Activated CD8-positive, alpha-beta memory T cell treated with anti-CD3 and anti-CD28 coated beads, Interleukin-2, amount 50 U/mL, for 24 hours (primary cell): Measurements from ENCODE around the gene CSH2.
"Not testable (repeated sequence)": the region's sequence is repeated elsewhere in the genome, so short reads cannot be mapped to it uniquely, and the experiment has no call there.

Experiments
- DNase-seq: peaks from one replicate; pipeline ENCODE4 v3.0.0-alpha.2; 2020; ENCODE audit errors: extremely low read depth

The CSH2 gene

GRCh38 chr17:63896524-63897354 lies 23.3 kb upstream of the CSH2 start, which contains the start of gene CSH1:
TSS of gene CSH1 (minus strand) at chr17:63896574. CDS start at chr17:63896511, 63 bp downstream.
- DNase-seq, result not testable (repeated sequence)

DNA sequence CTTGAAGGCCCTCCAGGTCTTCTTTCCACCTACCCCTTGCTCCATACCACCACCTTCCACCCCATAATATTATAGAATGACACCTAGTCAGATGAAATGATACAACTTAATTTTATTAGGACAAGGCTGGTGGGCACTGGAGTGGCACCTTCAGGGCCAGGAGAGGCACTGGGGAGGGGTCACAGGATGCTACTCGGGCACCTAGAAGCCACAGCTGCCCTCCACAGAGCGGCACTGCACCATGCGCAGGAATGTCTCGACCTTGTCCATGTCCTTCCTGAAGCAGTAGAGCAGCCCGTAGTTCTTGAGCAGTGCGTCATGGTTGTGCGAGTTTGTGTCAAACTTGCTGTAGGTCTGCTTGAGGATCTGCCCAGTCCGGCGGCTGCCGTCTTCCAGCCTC lies 21.3 kb upstream of the CSH2 start:
- not testable (repeated sequence) for DNase-seq

DNA sequence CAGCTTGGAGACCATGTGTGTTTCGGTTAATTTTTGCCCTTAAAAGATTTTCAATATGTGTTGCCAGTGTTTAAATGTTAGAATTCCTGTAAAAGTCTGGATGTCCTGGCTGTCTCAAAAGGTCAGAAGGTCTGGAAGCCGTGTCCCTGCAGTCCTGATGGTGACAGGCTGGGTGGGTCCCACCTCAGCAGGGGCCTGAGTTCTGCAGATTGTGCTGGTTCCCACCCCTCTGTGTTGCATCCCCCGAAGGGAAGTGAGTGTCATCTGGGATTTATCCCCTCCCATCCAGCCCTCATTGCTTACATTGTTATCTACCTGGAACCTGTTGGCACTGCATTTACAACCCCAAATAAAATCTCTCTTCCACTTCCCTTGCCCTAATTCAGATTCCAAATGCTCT lies 20.5 kb upstream of the CSH2 start:
- DNase-seq, result not testable (repeated sequence)

DNA sequence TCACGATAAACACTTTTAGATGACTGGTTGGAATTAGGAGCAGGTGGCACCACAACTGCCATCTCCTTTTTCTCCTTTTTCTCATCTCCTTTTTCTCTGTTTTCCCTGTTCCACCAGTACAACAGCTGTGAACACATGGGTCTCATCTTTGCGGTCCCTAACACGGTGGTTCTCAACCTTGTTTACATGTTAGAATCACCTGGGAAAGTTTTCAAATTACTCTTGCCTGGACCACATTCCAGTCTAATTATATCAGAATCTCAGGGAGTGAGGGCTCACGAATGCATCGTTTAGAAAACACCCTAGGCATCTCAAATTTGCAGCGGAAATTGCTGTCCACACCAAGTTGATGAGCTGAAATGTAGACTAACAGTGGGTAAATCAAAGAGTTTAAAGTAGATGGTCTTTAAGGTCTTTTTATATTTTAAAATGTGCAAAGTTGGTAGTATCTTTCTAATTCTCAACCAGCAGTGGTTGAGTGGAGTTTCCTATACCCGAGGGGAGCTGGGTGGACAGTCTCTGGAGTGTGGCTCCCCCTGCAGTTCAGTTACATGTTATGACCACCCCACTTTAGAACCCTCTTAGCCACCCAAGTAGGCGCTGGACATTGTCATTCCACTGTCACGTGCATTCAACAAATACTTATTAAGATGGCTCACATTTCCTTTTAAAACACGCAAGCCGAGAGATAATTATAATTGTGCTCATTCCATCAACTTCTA lies 19.0 kb upstream of the CSH2 start:
- not testable (repeated sequence) for DNase-seq

DNA sequence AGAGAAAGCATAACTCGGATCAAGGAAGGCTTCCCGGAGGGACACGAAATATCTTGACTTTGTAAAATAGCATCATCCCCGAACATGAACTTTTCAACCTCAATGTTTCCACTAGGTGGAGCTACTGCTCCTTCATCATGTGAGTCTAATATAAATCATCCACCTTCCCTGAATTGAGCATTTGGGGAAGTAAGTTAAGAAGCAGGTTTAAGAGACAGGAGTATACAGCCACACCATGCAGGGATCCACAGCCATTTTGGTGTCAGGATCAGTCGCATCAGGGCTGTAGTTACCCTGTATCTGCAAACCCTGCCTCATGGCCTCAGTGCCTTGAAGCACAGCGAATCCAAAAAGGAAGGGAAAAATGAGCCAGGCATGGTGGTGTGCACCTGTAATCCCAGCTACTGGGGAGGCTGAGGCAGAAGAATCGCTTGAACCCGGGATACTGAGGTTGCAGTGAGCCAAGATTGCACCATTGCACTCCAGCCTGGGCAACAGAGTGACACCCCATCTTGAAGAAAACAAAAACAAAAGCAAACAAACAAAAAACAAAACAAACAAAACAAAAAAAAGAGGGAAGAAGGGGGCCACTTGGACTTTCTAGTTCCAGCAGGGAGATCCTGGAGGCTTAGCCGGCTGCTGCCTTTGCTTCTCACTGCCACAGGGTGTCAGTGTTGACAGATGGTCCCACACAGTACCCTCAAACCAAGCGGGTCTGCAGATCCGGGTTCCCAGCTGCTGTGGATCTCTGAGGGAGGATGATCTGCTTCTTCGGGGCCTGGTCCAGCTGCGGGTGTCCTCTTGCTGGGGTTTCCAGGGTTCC lies 15.8 kb upstream of the CSH2 start:
- not testable (repeated sequence) for DNase-seq

- not testable (repeated sequence) for DNase-seq
Observed at GRCh38 chr17:63885119-63885518, 11.6 kb upstream of the CSH2 start.

DNA sequence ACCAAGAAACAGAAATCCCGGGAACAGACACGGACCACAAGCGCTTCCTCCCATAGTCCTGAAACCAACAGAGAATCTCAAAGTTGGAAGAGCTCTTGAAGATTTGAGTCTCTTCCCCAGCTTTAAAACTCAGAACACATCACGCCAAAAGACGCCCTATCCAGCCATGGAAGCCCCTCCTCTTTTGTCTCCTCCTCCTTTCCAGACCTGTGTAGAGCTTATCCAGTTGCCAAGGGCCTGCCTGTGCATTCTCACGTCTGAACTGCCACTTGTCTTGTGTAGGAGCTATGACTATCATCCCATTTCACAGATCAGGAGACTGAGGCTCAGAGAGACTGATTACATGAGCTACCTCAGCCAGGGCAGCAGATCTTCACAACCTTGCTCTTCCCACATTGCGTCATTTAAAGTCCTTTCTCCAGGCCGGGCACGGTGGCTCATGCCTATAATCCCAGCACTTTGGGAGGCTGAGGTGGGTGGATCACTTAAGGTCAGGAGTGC lies 9.2 kb upstream of the CSH2 start:
- DNase-seq, result not testable (repeated sequence)

DNA sequence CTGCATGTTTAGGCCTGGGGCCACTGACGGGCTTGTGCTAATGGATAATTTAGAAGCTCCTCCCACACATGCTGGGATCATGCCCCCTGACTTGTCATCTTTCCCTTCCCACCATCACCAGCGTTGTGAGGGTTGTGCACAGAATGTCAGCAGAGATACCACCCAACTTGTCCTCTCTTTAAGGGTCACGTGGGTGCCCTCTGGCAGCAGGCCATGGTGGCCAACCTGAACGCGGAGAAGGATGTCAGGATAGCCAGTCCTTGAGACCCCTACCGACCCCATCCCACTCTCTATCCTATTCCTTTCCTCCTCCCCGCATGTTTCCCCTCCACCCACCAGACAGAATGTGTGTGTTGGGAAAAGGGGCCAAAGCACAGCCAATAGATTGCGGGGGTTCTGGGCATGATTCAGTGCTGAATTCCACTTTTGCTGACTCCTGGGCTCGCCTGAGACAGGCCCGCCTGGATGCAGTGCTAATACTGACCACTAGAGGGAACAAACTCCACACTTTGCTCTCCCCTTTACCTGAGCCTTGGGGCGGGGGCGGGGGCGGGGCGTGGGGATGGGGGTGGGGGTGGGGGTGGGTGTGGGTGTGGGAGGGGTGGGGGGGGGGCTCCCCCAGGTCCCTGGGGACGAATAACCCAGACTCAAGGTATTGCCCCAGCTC lies 8.6 kb upstream of the CSH2 start, which contains the start of gene GH2:
Gene GH2, minus strand, starts transcription at position 10 of the 667 bp plus-strand sequence. CDS start 143 bp downstream, outside the sequence.
- DNase-seq, result peak; percentile 26

- not testable (repeated sequence) for DNase-seq
Observed at GRCh38 chr17:63881337-63881736, 7.9 kb upstream of the CSH2 start.

GRCh38 chr17:63880706-63881105 lies 7.2 kb upstream of the CSH2 start:
- DNase-seq, result no peak

DNA sequence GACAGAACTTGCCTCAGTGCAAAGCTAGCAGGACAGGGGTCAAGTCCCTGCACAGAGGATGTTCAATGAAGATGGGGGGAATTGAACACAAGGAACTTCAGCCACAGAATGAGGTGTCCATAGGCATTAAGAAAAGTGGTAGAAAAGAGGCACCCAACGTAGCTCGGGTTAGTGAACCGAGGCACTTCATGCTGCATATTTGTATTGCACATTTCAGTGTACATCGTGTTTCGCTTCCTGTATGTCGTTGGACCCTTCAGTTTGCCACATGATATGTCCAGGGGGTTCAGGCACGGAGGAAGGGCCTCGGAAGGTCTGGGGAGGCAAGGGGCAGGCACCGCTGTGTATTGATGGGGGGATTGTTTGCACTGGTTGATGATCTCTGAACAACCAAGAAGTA lies 4.9 kb upstream of the CSH2 start:
- not testable (repeated sequence) for DNase-seq

- DNase-seq, result not testable (repeated sequence)
Observed at GRCh38 chr17:63874693-63875092, 1.2 kb upstream of the CSH2 start.

GRCh38 chr17:63874061-63874626 lies 667 bp upstream of the CSH2 start:
- DNase-seq, result not testable (repeated sequence)

DNA sequence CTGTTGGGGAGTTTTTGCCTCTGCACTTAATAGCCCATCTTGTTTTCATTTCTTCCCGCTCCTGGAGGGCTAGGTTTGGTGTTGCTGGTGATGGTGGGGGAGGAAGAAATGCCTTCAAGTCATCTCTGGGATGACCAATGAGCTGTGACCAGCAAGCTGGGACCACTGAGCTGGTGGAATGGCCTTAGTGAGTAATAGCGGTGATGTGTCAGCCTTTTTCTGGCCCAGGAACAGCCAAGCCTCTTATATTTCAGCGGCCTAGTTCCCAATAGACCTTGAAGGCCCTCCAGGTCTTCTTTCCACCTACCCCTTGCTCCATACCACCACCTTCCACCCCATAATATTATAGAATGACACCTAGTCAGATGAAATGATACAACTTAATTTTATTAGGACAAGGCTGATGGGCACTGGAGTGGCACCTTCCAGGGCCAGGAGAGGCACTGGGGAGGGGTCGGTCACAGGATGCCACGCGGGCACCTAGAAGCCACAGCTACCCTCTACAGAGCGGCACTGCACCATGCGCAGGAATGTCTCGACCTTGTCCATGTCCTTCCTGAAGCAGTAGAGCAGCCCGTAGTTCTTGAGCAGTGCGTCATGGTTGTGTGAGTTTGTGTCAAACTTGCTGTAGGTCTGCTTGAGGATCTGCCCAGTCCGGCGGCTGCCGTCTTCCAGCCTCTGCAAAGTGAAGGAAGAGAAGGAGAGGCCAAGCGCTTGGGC lies 1.7 kb downstream of the CSH2 start:
- DNase-seq, result not testable (repeated sequence)

DNA sequence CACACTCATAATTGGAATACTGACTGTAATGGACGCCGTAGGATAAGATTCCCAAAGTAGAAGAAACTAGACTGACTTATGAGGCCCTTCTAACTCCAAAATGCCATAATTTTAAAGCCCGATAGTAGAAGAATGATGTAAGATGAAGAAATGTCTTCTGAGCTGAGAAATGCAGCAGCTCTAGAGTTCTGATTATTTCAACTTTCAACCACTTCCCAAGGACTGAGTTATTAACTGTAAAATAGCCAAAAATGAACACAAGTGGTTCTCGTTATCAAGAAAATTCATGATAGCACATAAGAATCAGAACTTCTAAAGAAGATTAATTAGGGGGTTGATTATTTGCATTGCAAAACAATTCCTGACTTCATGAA lies 3.2 kb downstream of the CSH2 start:
- not testable (repeated sequence) for DNase-seq

GRCh38 chr17:63869491-63870291 lies 3.8 kb downstream of the CSH2 start:
- DNase-seq, result not testable (repeated sequence)

DNA sequence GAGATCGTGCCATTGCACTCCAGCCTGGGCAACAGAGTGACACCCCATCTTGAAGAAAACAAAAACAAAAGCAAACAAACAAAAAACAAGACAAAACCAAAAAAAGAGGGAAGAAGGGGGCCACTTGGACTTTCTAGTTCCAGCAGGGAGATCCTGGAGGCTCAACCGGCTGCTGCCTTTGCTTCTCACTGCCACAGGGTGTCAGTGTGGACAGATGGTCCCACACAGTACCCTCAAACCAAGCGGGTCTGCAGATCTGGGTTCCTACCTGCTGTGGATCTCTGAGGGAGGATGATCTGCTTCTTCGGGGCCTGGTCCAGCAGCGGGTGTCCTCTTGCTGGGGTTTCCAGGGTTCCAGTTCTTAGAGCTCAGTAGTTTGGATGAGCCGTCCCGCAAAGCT lies 6.9 kb downstream of the CSH2 start:
- DNase-seq, result not testable (repeated sequence)

DNA sequence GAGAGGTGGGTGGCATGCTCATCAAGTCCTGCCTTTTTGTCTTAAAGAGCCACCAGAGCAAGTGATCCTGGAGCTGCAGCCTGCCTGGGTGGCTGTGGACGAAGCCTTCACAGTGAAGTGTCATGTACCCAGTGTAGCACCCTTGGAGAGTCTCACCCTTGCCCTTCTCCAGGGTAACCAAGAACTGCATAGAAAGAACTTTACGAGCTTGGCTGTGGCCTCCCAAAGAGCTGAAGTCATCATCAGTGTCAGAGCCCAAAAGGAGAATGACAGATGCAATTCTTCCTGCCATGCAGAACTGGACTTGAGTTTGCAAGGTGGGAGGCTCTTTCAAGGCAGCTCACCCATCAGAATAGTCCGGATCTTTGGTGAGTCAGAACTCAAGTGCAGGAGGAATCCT lies 14.2 kb downstream of the CSH2 start:
- no peak for DNase-seq

DNA sequence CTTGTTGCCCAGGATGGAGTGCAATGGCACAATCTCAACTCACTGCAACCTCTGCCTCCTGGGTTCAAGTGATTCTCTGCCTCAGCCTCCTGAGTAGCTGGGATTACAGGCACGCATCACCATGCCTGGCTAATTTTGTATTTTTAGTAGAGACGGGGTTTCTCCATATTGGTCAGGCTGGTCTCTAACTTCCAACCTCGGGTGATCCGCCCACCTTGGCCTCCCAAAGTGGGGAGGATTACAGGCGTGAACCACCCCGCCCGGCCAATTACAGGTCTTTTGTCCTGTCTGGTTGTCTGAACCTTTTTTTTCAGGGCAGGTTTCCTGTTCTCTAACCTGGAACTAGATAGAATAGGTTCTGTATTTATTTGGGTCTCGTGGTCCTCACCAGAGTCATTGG lies 17.1 kb downstream of the CSH2 start:
- not testable (repeated sequence) for DNase-seq
